Tibial nerve (tissue), 4 donors: ENCODE results near the gene SLC9A3. TPM values are rescaled to one million over a fixed set of nuclear protein-coding genes. Genes with fewer than 3 reads are reported as not detected.

ENCODE experiments used
- DNase-seq, 2 donors: peaks; one replicate each; pipeline ENCODE4 v3.0.0-alpha.2; 2019; ENCODE audit warnings: low spot score in 2 of 2
- H3K27ac ChIP-seq, 4 donors: fragments of 200-600 bp; sonication (generic) in 3 of 4; one replicate each; pipeline ENCODE4 v1.5.1; 2017 to 2019; ENCODE audit warnings: mild to moderate bottlenecking in 1 of 4
- H3K27me3 ChIP-seq, 2 donors: fragments of 200-600 bp; sonication (generic) in 1 of 2; one replicate each; pipeline versions ENCODE4 v1.5.1 to v1.6.0; 2017 to 2019
- H3K36me3 ChIP-seq, 3 donors: fragments of 200-600 bp; sonication (generic); one replicate each; pipeline ENCODE4 v1.5.1; 2018 to 2019
- H3K4me1 ChIP-seq, 4 donors: fragments of 200-600 bp; sonication (generic) in 3 of 4; one replicate each; pipeline ENCODE4 v1.5.1; 2017 to 2019
- H3K4me3 ChIP-seq, 4 donors: fragments of 200-600 bp; sonication (generic) in 3 of 4; one replicate each; pipeline ENCODE4 v1.5.1; 2017 to 2019; ENCODE audit warnings: mild to moderate bottlenecking in 1 of 4, moderate library complexity in 1 of 4
- H3K9me3 ChIP-seq, 4 donors: fragments of 200-600 bp; sonication (generic) in 3 of 4; one replicate each; pipeline ENCODE4 v1.5.1; 2017 to 2019
- CTCF ChIP-seq, 5 experiments: fragments of 200-600 bp in 3 of 5; fragments of 450-650 bp in 2 of 5; sonication (generic) in 3 of 5; IDR thresholded peaks; one replicate each; pipeline ENCODE4 v1.5.1; 2016 to 2019; ENCODE audit warnings: antibody characterized with exemption in 5 of 5, mild to moderate bottlenecking in 3 of 5, moderate library complexity in 2 of 5
- EP300 ChIP-seq, 2 donors: sonication (generic); formaldehyde crosslinking; IDR thresholded peaks; one replicate each; pipeline ENCODE4 v1.6.1; 2017; ENCODE audit warnings: antibody characterized with exemption in 2 of 2, mild to moderate bottlenecking in 1 of 2
- POLR2A ChIP-seq, 2 donors: fragments of 450-650 bp; IDR thresholded peaks; one replicate each; pipeline ENCODE4 v1.6.1; 2017; ENCODE audit warnings: antibody characterized with exemption in 2 of 2, mild to moderate bottlenecking in 2 of 2, moderate library complexity in 2 of 2
- WGBS, 2 donors: methylation state at CpG; one replicate each; pipeline ENCODE4 v1.1.5; 2018; 5-methylcytosine and 5-hydroxymethylcytosine counted together
- total RNA-seq, 4 donors: library from RNA; depleted of rRNA; stranded (reverse); fragments of >200 nt; gene quantifications; one replicate each; pipeline ENCODE4 v1.1.0, GENCODE V29; 2016

The SLC9A3 gene
- total RNA-seq, 4 donors from 2014 or later: 11.4 to 32.7 (median 17.9) TPM

- 96 to 99% methylated on average over 14 to 17 of the region's 17 CpGs for WGBS, 2 donors
- Histone ChIP-seq H3K27ac (no peak overlapping the region), H3K4me3 (no peak overlapping the region), H3K9me3 (peaks cover 0 to 21% (median 7%) of the 10 kb centered on the region in 4 donors), H3K36me3 (peaks cover 6 to 100% (median 41%) of the 10 kb centered on the region in 3 donors), H3K4me1 (no peaks in the 10 kb centered on the region), H3K27me3 (no peaks in the 10 kb centered on the region)
- DNase-seq: no peak
- TF ChIP-seq CTCF (IDR thresholded peaks at IDR 0.05) (no peak), POLR2A (IDR thresholded peaks at IDR 0.05) (no peak), EP300 (IDR thresholded peaks at IDR 0.05) (no peak)
Observed at GRCh38 chr5:452978-453710, 71.1 kb downstream of the SLC9A3 start.

- Histone ChIP-seq H3K27me3 (no peaks in the 10 kb centered on the region), H3K4me1 (no peaks in the 10 kb centered on the region), H3K9me3 (peaks cover 0 to 21% (median 7%) of the 10 kb centered on the region in 4 donors), H3K4me3 (no peak overlapping the region), H3K27ac (no peak overlapping the region), H3K36me3 (peaks cover 3 to 100% (median 43%) of the 10 kb centered on the region in 3 donors)
- 78 to 98% methylated on average over 5 of the region's 5 CpGs for WGBS, 2 donors
- TF ChIP-seq POLR2A (IDR thresholded peaks at IDR 0.05) (no peak), EP300 (IDR thresholded peaks at IDR 0.05) (no peak), CTCF (IDR thresholded peaks at IDR 0.05) (no peak)
- no peak for DNase-seq
Observed at GRCh38 chr5:451587-452458, 72.4 kb downstream of the SLC9A3 start.

- no peak for DNase-seq
- TF ChIP-seq POLR2A (IDR thresholded peaks at IDR 0.05) (no peak), CTCF (IDR thresholded peaks at IDR 0.05) (no peak), EP300 (IDR thresholded peaks at IDR 0.05) (no peak)
- Histone ChIP-seq H3K4me1 (peaks cover 0 to 14% (median 3%) of the 10 kb centered on the region in 4 donors), H3K27me3 (no peaks in the 10 kb centered on the region), H3K4me3 (no peak overlapping the region), H3K36me3 (peaks cover 0 to 87% (median 41%) of the 10 kb centered on the region in 3 donors), H3K27ac (no peak overlapping the region), H3K9me3 (peaks cover 0 to 21% (median 7%) of the 10 kb centered on the region in 4 donors)
- 93 to 94% methylated on average over 5 of the region's 5 CpGs for WGBS, 2 donors
Observed at GRCh38 chr5:449151-449550, 75.1 kb downstream of the SLC9A3 start.

- WGBS, 2 donors: 87 to 89% methylated on average over 12 of the region's 12 CpGs
- H3K36me3 ChIP-seq: peaks cover 0 to 83% (median 40%) of the 10 kb centered on the region in 3 donors
- peaks cover 0 to 19% (median 8%) of the 10 kb centered on the region in 4 donors for H3K4me1 ChIP-seq
- no peak overlapping the region for H3K27ac ChIP-seq
- no peaks in the 10 kb centered on the region for H3K27me3 ChIP-seq
- peaks cover 0 to 21% (median 7%) of the 10 kb centered on the region in 4 donors for H3K9me3 ChIP-seq
- no peak for TF ChIP-seq EP300 (IDR thresholded peaks at IDR 0.05)
- TF ChIP-seq POLR2A (IDR thresholded peaks at IDR 0.05): no peak
- no peak for TF ChIP-seq CTCF (IDR thresholded peaks at IDR 0.05)
- no peak for DNase-seq
- no peak overlapping the region for H3K4me3 ChIP-seq
Observed at GRCh38 chr5:448766-449090, 75.5 kb downstream of the SLC9A3 start.
